ENCODE results near the gene TLX2. TPM values are rescaled to one million over a fixed set of nuclear protein-coding genes. Genes with fewer than 3 reads are reported as not detected.

TLX2 gene
- total and polyA plus RNA-seq, 4 donors: not detected

DNA sequence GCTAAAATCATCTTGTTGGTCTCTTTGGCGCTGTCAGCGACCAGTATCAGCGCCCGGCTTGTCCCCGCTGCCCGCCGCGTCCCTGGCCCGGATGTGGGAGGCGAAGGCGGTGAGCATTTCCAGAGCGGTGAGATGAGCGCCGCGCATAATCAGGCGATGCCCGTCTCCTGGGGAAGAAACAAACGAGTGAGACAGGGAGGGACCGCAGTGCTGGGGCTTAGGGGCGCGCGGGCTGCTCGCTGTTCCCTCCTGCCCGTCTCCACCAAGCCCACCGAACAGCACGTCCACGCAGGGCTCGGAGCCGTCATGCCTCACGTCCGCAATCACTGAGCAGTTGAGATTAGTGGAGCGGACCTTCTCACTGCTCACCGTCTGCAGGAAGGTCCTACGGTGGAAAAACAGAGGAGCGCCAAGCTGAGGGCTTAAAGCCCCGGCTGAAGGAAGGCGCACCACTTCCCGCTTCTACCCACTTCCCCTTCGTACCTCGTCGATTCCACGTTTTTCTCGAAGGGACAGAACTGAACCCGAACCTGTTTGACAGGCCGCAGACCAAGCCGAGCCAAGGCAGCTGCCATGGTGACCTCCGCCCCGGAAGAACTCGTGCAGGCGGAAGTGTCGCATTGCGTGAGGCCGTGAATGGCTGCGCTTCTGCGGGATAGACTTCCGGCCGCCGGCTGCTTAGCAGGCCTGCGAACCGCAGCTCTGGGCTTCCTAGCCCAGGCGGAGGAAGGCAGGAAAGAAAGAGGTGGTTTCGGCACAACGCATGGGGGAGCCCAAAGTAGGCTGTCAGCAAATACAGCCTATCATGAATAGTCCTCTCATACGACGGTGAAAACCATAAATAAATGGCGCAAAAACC lies 41.9 kb upstream of the TLX2 start, which contains the start of gene MRPL53:
Gene MRPL53, minus strand, starts transcription at position 595 of the 859 bp plus-strand sequence. Its CDS starts 20 bp downstream, at position 575.
- H3K9me3 ChIP-seq (ENCODE audit: control insufficient read depth in 4 of 4, low read length in 3 of 4): no peaks in the 10 kb centered on the region
- TF ChIP-seq GABPA (IDR thresholded peaks at IDR 0.05 in 1 of 2, conservative IDR thresholded peaks at IDR 0.05 in 1 of 2): peak; percentile 97 to 99
- TF ChIP-seq NR2F2 (IDR thresholded peaks at IDR 0.05): peak; percentile 49
- no peak for TF ChIP-seq FOXA1 (IDR thresholded peaks at IDR 0.05)
- TF ChIP-seq YY1 (IDR thresholded peaks at IDR 0.05): peak; percentile 97
- TF ChIP-seq, protein P1, sequence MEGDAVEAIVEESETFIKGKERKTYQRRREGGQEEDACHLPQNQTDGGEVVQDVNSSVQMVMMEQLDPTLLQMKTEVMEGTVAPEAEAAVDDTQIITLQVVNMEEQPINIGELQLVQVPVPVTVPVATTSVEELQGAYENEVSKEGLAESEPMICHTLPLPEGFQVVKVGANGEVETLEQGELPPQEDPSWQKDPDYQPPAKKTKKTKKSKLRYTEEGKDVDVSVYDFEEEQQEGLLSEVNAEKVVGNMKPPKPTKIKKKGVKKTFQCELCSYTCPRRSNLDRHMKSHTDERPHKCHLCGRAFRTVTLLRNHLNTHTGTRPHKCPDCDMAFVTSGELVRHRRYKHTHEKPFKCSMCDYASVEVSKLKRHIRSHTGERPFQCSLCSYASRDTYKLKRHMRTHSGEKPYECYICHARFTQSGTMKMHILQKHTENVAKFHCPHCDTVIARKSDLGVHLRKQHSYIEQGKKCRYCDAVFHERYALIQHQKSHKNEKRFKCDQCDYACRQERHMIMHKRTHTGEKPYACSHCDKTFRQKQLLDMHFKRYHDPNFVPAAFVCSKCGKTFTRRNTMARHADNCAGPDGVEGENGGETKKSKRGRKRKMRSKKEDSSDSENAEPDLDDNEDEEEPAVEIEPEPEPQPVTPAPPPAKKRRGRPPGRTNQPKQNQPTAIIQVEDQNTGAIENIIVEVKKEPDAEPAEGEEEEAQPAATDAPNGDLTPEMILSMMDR (IDR thresholded peaks at IDR 0.05; ENCODE audit: low read depth, low read length, missing input control): no peak
- TF ChIP-seq MAX (IDR thresholded peaks at IDR 0.05): peak; percentile 55
- no peak for TF ChIP-seq HNF4A (conservative IDR thresholded peaks at IDR 0.05)
- no peak for TF ChIP-seq EGR1 (IDR thresholded peaks at IDR 0.05; ENCODE audit: low read depth in 2 of 2)
- TF ChIP-seq ZBTB33 (IDR thresholded peaks at IDR 0.05): peak; percentile 50
- peak in 1 of 2 donors; percentile 41 for TF ChIP-seq RAD21 (IDR thresholded peaks at IDR 0.05)
- TF ChIP-seq HNF4G (IDR thresholded peaks at IDR 0.05): no peak
- TF ChIP-seq, protein P2, sequence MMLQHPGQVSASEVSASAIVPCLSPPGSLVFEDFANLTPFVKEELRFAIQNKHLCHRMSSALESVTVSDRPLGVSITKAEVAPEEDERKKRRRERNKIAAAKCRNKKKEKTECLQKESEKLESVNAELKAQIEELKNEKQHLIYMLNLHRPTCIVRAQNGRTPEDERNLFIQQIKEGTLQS (IDR thresholded peaks at IDR 0.05): no peak
- peak; percentile 29 to 40 for TF ChIP-seq RXRA (IDR thresholded peaks at IDR 0.05)
- peak; percentile 48 for TF ChIP-seq TAF1 (conservative IDR thresholded peaks at IDR 0.05)
- no peak for TF ChIP-seq REST (IDR thresholded peaks at IDR 0.05)
- peak; percentile 46 for TF ChIP-seq SP1 (IDR thresholded peaks at IDR 0.05)
- TF ChIP-seq FOXA2 (IDR thresholded peaks at IDR 0.05): no peak
- peaks cover 2 to 13% (median 12%) of the 10 kb centered on the region in 4 donors for H3K36me3 ChIP-seq (ENCODE audit: control insufficient read depth in 4 of 4, insufficient read depth in 3 of 4, low read depth in 1 of 4, low read length in 3 of 4)
- under 1% methylated on average over 66 of the region's 66 CpGs for WGBS
- no peaks in the 10 kb centered on the region for H3K27me3 ChIP-seq (ENCODE audit: control insufficient read depth in 4 of 4, insufficient read depth in 4 of 4, low read length in 3 of 4)
- H3K27ac ChIP-seq (ENCODE audit: low read depth in 1 of 2, low read length in 2 of 2): peak within 1 kb of the TSS; percentile 88 to 96
- H3K4me1 ChIP-seq (ENCODE audit: control insufficient read depth in 4 of 4, insufficient read depth in 4 of 4, low read length in 3 of 4): peaks cover 8 to 25% (median 19%) of the 10 kb centered on the region in 4 donors
- DNase-seq (ENCODE audit: low spot score): peak; percentile 95
- H3K4me3 ChIP-seq (ENCODE audit: low read depth in 1 of 3, low read length in 3 of 3): peak within 1 kb of the TSS; percentile 65 to 97 (median 87)
- H3K9ac ChIP-seq (ENCODE audit: low read depth in 1 of 2, low read length in 2 of 2): peak within 1 kb of the TSS; percentile 86 to 91

Measured in liver (tissue), 9 donors.